ENCODE data around the gene PLEKHD1. TPM values are rescaled to one million over a fixed set of nuclear protein-coding genes. Genes with fewer than 3 reads are reported as not detected.
"Not testable (repeated sequence)": the region's sequence is repeated elsewhere in the genome, so short reads cannot be mapped to it uniquely, and the experiment has no call there.

PLEKHD1 gene
- total RNA-seq, 4 donors from 2014 or later: not detected

DNA sequence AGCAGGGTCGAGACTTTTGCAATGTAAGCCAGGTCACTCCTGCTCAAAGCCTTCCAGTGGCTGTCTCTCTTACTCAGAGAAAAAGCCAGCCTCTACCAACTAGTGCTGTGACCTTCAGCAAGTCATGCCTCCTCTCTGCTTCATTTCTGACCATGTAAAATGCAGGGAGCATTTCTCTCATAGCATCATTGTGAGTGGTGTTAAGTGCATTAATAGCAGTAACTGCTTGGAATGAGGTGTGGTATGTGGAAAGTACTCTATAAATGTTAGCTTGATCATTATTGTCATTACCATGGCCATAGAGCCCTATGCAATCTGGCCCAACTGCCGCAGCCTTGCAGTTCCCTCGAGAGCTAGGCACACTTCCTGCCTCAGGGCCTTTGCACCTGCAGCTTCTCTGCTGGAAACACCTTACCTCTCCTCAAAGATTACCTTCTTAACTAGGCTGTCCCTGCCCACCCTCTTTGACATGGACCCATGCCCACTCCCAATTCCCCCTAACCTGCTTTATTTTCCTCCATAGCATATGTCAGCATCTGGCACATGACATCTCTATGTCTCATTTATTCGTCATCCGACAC, 10.9 kb downstream of the PLEKHD1 start:
- no peaks in the 10 kb centered on the region for H3K27me3 ChIP-seq

DNA sequence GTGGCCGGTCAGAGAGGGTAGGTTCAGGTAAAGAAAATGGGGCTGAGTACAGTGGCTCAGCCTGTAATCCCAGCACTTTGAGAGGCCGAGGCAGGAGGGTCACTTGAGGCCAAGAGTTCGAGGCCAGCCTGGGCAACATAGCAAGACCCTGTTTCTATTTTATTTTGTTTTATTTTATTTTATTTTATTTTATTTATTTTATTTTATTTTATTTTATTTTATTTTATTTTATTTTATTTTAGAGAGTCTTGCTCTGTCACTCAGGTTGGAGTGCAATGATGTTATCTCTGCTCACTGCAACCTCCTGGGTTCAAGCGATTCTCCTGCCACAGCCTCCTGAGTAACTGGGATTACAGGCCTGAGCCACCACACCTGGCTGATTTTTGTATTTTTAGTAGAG, 13.3 kb downstream of the PLEKHD1 start:
- not testable (repeated sequence) for H3K4me3 ChIP-seq, H3K9me3 ChIP-seq, H3K27me3 ChIP-seq, DNase-seq, H3K36me3 ChIP-seq, H3K4me1 ChIP-seq, H3K27ac ChIP-seq

More for the DNA sequence above, 10.9 kb downstream of the PLEKHD1 start:
- H3K27ac ChIP-seq: no peak overlapping the region
- TF ChIP-seq, protein P1, sequence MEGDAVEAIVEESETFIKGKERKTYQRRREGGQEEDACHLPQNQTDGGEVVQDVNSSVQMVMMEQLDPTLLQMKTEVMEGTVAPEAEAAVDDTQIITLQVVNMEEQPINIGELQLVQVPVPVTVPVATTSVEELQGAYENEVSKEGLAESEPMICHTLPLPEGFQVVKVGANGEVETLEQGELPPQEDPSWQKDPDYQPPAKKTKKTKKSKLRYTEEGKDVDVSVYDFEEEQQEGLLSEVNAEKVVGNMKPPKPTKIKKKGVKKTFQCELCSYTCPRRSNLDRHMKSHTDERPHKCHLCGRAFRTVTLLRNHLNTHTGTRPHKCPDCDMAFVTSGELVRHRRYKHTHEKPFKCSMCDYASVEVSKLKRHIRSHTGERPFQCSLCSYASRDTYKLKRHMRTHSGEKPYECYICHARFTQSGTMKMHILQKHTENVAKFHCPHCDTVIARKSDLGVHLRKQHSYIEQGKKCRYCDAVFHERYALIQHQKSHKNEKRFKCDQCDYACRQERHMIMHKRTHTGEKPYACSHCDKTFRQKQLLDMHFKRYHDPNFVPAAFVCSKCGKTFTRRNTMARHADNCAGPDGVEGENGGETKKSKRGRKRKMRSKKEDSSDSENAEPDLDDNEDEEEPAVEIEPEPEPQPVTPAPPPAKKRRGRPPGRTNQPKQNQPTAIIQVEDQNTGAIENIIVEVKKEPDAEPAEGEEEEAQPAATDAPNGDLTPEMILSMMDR (IDR thresholded peaks at IDR 0.05): no peak
- no peak for TF ChIP-seq POLR2A (IDR thresholded peaks at IDR 0.05)
- no peak for DNase-seq
- no peaks in the 10 kb centered on the region for H3K36me3 ChIP-seq
- no peak overlapping the region for H3K4me3 ChIP-seq
- H3K4me1 ChIP-seq: no peaks in the 10 kb centered on the region
- H3K9me3 ChIP-seq: no peaks in the 10 kb centered on the region

DNA sequence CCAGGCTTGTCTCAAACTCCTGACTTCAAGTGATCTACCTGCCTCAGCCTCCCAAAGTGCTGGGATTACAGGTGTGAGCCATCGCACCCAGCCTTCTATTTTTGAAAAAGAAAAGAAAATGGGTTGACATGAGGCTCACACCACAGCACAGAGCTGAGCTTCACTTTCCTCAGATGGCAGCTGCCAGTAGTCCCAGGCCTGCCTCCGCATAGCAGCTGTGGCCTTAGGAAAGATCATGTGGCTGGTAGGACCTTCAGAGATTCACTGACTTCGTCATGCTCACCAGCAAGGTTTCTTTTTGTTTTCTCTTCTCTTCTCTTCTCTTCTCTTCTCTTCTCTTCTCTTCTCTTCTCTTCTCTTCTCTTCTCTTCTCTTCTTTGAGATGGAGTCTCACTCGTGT, 13.8 kb downstream of the PLEKHD1 start:
- H3K9me3 ChIP-seq, H3K27me3 ChIP-seq, H3K36me3 ChIP-seq, H3K4me1 ChIP-seq, H3K27ac ChIP-seq, DNase-seq, H3K4me3 ChIP-seq: not testable (repeated sequence)

DNA sequence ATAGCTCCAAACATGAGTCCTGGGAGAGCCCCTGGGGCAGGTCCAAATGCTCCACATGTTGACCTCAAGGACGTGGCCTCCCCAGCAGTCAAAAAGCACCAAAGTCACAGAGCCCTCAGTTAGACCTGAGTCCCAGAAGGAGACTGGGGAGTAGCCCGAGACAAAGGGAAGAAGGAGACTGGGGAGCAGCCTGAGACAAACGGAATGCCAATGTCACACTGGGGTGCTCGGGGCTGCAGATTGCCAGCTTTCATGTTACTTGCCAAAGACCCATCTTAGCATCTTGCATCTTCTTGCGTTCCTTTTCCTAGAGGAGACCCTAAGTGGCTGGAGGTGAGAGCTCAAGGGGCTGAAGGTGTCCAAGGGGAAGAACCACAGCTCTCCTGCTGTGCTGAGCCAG, 14.9 kb downstream of the PLEKHD1 start:
- no peak for TF ChIP-seq POLR2A (IDR thresholded peaks at IDR 0.05)
- H3K4me1 ChIP-seq: no peaks in the 10 kb centered on the region

DNA sequence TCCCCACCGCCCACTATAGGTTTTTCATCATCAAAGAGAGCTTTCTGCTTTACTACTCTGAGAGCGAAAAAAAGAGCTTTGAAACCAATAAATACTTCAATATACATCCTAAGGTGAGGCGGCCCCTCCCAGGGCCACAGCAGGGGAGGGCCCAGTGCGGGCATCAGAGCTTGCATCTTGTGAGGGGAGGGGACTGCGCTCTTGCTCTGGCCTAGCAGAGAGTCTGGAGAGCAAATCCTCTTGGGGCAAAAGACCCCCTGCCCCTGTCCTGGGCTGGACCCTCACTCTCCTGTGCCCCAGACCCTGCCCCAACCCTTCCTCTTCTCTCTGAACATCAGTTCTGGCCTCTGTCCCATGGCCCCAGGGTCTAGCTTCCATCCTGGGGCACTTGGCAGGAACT, 15.6 kb downstream of the PLEKHD1 start:
- H3K27ac ChIP-seq: no peak overlapping the region
- no peak overlapping the region for H3K4me3 ChIP-seq
- H3K27me3 ChIP-seq: no peaks in the 10 kb centered on the region
- DNase-seq: no peak
- no peaks in the 10 kb centered on the region for H3K9me3 ChIP-seq
- TF ChIP-seq, protein P1 (IDR thresholded peaks at IDR 0.05): no peak
- no peak for TF ChIP-seq POLR2A (IDR thresholded peaks at IDR 0.05)
- no peaks in the 10 kb centered on the region for H3K36me3 ChIP-seq
- no peaks in the 10 kb centered on the region for H3K4me1 ChIP-seq

More for the DNA sequence above, 14.9 kb downstream of the PLEKHD1 start:
- Histone ChIP-seq H3K27me3 (no peaks in the 10 kb centered on the region), H3K27ac (no peak overlapping the region), H3K9me3 (no peaks in the 10 kb centered on the region), H3K4me3 (no peak overlapping the region), H3K36me3 (no peaks in the 10 kb centered on the region)
- no peak for DNase-seq

DNA sequence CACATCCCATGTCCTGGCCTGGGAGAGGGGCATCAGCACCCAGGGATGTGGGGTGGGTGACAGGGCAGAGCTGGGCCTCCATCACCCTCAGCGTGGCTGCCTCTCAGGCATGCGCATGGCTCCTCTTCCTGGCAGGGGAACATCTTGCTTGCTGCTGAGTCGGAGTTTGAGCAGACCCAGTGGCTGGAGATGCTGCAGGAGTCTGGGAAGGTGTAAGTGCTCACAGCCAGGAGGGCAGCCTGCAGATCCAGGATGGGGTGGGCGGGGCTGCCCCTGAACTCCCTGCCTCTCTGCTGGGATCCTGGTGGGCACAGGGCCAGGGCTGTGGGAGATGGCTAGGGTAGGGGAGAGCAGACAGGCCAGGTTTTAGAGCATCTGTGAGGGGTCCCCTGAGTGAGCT, 16.2 kb downstream of the PLEKHD1 start:
- Histone ChIP-seq H3K4me1 (no peaks in the 10 kb centered on the region), H3K9me3 (no peaks in the 10 kb centered on the region), H3K27me3 (no peaks in the 10 kb centered on the region), H3K27ac (no peak overlapping the region), H3K36me3 (no peaks in the 10 kb centered on the region), H3K4me3 (no peak overlapping the region)
- no peak for DNase-seq
- no peak for TF ChIP-seq POLR2A (IDR thresholded peaks at IDR 0.05)
- TF ChIP-seq, protein P1 (IDR thresholded peaks at IDR 0.05): no peak

DNA sequence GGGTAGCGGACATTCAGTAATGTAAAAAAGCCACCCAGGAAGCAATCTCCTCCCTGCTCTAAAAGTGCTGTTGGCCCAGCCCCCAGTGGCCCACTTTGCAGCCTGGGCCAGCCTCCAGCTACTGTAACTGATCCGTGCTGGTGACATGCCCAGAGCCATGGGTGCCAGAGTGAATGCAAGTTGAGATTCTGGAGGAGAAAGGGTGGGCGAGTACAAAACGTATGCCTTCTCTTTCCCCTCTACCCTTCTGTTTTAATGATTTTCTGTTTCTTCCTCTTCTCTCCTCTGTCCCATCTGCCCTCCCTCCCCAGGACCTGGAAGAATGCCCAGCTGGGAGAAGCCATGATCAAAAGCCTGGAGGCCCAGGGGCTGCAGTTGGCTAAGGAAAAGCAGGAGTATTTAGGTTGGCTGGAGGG, 16.9 kb downstream of the PLEKHD1 start:
- H3K4me3 ChIP-seq: no peak overlapping the region
- H3K27ac ChIP-seq: no peak overlapping the region
- no peaks in the 10 kb centered on the region for H3K4me1 ChIP-seq
- H3K36me3 ChIP-seq: no peaks in the 10 kb centered on the region
- TF ChIP-seq, protein P1 (IDR thresholded peaks at IDR 0.05): no peak
- TF ChIP-seq POLR2A (IDR thresholded peaks at IDR 0.05): no peak
- H3K9me3 ChIP-seq: no peaks in the 10 kb centered on the region
- no peak for DNase-seq
- no peaks in the 10 kb centered on the region for H3K27me3 ChIP-seq

Measured in Peyer's patch (tissue), 4 donors.